ENCODE data around the gene PODN. TPM values are rescaled to one million over a fixed set of nuclear protein-coding genes. Genes with fewer than 3 reads are reported as not detected.

The PODN gene
- total RNA-seq (2014; rRNA removed; shearing (Covaris generic)) = not detected in 2 replicates

GRCh38 chr1:53061859-53062707, at the start of gene PODN:
PODN (plus strand) TSS chr1:53062213; CDS start chr1:53069856, 7,643 bp downstream.

Small RNA genes lying within 50 kb of the gene (small RNA-seq; reads per million reads assigned to genes)
- not detected for gene HIGD1AP11

Other genes starting within 250 kb of the PODN start
- 0.04 TPM in 1 of 2 replicates, not detected in the other for gene ZYG11A, start 219.5 kb upstream of the PODN start, total RNA-seq (2014; rRNA removed; shearing (Covaris generic))
- 29.6 and 39.2 TPM in 2 replicates for gene ECHDC2, start 140.5 kb upstream of the PODN start, total RNA-seq (2014; rRNA removed; shearing (Covaris generic))
- gene SCP2, start 134.9 kb upstream of the PODN start, total RNA-seq (2014; rRNA removed; shearing (Covaris generic)) = 49.4 and 51.3 TPM in 2 replicates
- 0.19 TPM in 1 of 2 replicates, not detected in the other for gene SLC1A7, start 80.4 kb downstream of the PODN start, total RNA-seq (2014; rRNA removed; shearing (Covaris generic))
- gene CPT2, start 134.6 kb downstream of the PODN start, total RNA-seq (2014; rRNA removed; shearing (Covaris generic)) = 26.7 and 30.2 TPM in 2 replicates
- gene CZIB, start 158.4 kb downstream of the PODN start, total RNA-seq (2014; rRNA removed; shearing (Covaris generic)) = 43.6 and 51.9 TPM in 2 replicates
- gene MAGOH, start 176.3 kb downstream of the PODN start, total RNA-seq (2014; rRNA removed; shearing (Covaris generic)) = 93.9 and 115 TPM in 2 replicates

Measured in A375 (cell line).